HUES48 (cell line): ENCODE data around the gene NRXN2.

Experiments used
- H3K27ac ChIP-seq: one replicate; pipeline ENCODE4 v1.7.0; 2013; ENCODE audit warnings: low read depth, low read length, inconsistent platforms
- H3K27me3 ChIP-seq: 2 replicates; pipeline ENCODE4 v1.6.1; 2013; ENCODE audit warnings: mild to moderate bottlenecking, low read length; ENCODE audit not compliant: control insufficient read depth, insufficient read depth
- H3K36me3 ChIP-seq: 2 replicates; pipeline ENCODE4 v1.6.1; 2013; ENCODE audit warnings: low read length; ENCODE audit not compliant: control insufficient read depth, insufficient read depth
- H3K4me1 ChIP-seq: 2 replicates; pipeline ENCODE4 v1.6.1; 2013; ENCODE audit warnings: mild to moderate bottlenecking, low read length; ENCODE audit not compliant: control insufficient read depth, insufficient read depth
- H3K4me3 ChIP-seq: 2 replicates; pipeline ENCODE4 v1.5.1; 2013; ENCODE audit warnings: mild to moderate bottlenecking, low read depth, low read length
- H3K9ac ChIP-seq: 2 replicates; pipeline ENCODE4 v1.6.1; 2013; ENCODE audit warnings: mild to moderate bottlenecking, low read depth, low read length, moderate library complexity
- H3K9me3 ChIP-seq: 2 replicates; pipeline ENCODE4 v1.6.1; 2013; ENCODE audit warnings: low read length; ENCODE audit not compliant: control insufficient read depth, insufficient read depth

NRXN2 gene

GRCh38 chr11:64607381-64607985 is 115.5 kb downstream of the NRXN2 start:
- Histone ChIP-seq H3K4me3 (no peak overlapping the region), H3K27me3 (no peaks in the 10 kb centered on the region), H3K4me1 (no peaks in the 10 kb centered on the region), H3K36me3 (no peaks in the 10 kb centered on the region), H3K9me3 (no peaks in the 10 kb centered on the region), H3K27ac (no peak overlapping the region), H3K9ac (no peak overlapping the region)

- Histone ChIP-seq H3K4me1 (no peaks in the 10 kb centered on the region), H3K9ac (no peak overlapping the region), H3K4me3 (no peak overlapping the region), H3K36me3 (no peaks in the 10 kb centered on the region), H3K9me3 (no peaks in the 10 kb centered on the region), H3K27ac (no peak overlapping the region), H3K27me3 (no peaks in the 10 kb centered on the region)
Observed at GRCh38 chr11:64606796-64607380, 116.1 kb downstream of the NRXN2 start.

DNA sequence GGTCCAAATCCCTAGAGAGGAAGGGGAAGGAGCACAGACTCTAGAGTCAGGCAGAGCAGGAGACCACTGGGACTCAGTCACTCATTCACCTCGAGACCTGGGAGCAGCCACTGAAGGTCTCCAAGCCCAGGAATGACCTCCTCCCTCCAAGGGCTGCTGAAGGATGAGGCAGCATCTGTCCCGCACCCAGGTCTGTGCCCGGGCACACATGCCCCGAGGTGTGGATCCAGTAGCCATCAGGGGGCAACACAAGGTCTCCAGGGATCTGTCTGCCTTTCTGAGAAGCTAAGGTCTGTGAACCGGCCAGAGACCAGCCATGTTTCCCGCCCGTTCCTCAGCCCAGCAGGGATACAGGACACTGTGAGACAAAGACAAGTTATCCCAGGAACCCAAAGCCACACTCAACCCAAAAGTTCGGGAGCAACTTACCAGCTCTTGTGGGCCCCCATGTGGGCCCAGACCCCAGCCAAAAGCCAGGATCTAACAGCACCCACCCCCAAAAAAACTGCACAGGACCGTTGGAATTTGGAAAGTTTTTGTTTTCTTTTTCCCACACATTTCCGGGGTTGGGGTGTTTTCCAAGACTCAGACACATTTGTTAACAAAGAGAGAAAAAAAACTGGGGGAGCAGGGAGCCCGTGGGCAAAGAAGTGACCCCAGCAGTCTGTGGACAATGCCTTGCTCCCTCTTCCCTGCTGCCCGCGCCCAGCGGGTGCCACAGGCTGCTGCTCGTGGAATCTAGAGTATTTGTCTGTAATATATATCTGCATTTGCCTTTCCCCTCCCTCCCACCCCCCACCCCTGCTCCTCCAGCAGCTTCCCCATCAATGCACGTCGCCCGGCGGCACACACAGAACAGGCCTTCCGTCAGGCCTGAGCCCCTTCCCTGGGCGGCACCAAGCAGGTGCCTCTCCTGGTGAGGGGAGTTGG is 117.1 kb downstream of the NRXN2 start:
- Histone ChIP-seq H3K4me3 (no peak overlapping the region), H3K4me1 (no peaks in the 10 kb centered on the region), H3K27ac (no peak overlapping the region), H3K27me3 (no peaks in the 10 kb centered on the region), H3K9ac (no peak overlapping the region), H3K9me3 (no peaks in the 10 kb centered on the region), H3K36me3 (no peaks in the 10 kb centered on the region)

- no peak overlapping the region for H3K4me3 ChIP-seq
- no peaks in the 10 kb centered on the region for H3K27me3 ChIP-seq
- H3K4me1 ChIP-seq, result no peaks in the 10 kb centered on the region
- no peaks in the 10 kb centered on the region for H3K9me3 ChIP-seq
- H3K36me3 ChIP-seq, result no peaks in the 10 kb centered on the region
- no peak overlapping the region for H3K9ac ChIP-seq
- no peak overlapping the region for H3K27ac ChIP-seq
Observed at GRCh38 chr11:64605244-64605560, 117.8 kb downstream of the NRXN2 start.

DNA sequence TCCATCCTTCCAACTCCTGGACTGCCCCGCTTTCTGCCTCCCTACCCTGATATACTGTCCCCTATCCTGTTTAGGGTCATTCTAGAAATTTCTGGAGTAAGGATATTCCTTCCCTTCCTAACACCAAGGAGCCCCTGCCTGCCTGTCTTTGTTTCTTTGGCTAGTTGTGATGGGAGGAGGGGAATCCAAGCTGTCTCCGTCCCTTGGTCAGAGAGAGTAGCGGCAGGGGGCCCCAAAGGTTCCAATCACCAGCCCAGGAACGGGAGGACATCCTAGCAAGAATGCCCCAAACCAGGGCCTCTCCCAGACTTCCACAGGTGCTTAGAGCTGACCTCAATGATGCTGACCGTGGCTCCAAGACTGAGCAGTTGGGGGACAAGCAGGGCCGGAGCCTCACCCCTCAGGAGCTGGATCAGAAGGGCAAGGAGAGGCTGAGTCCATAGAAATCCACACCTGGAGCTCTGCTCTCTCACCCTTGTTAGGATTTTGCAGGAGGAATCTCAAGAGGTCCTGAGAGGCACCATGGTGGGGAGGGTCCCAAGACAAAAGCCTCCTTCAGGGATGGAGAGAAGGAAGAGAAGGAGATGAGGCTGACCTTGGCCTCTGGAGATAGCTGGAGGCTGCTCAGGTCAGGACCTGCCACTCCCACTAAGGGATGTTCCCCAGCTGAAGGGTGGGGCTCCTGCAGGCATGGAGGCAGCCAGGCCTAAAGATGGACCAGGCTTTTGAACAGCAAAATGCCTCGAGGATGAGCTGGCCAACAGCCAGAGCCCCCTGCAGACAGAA is 118.3 kb downstream of the NRXN2 start:
- Histone ChIP-seq H3K27me3 (no peaks in the 10 kb centered on the region), H3K36me3 (no peaks in the 10 kb centered on the region), H3K9ac (no peak overlapping the region), H3K27ac (no peak overlapping the region), H3K4me1 (no peaks in the 10 kb centered on the region), H3K4me3 (no peak overlapping the region), H3K9me3 (no peaks in the 10 kb centered on the region)

DNA sequence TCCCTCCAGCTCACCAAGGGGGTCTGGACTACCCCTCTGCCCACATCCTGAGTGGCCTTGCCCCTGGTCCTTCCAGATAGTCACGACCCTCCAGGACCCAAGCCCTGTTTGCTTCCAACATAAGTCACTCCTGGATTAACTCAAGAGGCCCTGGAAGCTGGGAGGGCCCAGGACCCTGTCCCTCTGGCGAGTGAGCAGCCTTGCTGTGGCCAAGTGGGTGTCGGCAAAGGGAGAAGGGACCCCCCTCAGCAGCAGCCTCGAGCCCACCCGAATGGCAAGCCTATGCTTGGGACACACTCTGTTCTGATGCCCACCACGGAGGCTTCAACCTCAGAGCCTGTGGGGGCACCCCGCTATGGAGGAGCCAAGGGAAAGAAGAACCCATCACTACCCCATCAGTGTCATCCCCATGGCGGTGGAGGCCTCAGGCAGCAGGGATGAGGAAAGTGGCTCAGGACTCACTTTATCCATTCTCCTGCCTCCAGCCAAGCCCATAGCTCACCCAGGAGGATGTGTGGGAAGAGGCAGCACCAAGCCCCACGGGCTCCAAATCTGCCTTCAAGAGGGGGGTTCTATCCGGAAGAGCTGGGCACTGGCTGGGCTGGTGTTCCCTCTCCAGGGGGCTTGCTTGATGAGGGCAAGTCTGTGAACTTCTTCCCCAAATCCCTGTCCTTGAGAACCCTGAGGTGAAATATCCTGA is 119.4 kb downstream of the NRXN2 start:
- Histone ChIP-seq H3K4me1 (no peaks in the 10 kb centered on the region), H3K4me3 (no peak overlapping the region), H3K36me3 (no peaks in the 10 kb centered on the region), H3K9ac (no peak overlapping the region), H3K27ac (no peak overlapping the region), H3K27me3 (no peaks in the 10 kb centered on the region), H3K9me3 (no peaks in the 10 kb centered on the region)

GRCh38 chr11:64602466-64603070 is 120.4 kb downstream of the NRXN2 start:
- Histone ChIP-seq H3K9ac (no peak overlapping the region), H3K4me1 (no peaks in the 10 kb centered on the region), H3K27me3 (no peaks in the 10 kb centered on the region), H3K27ac (no peak overlapping the region), H3K36me3 (no peaks in the 10 kb centered on the region), H3K9me3 (no peaks in the 10 kb centered on the region), H3K4me3 (no peak overlapping the region)

DNA sequence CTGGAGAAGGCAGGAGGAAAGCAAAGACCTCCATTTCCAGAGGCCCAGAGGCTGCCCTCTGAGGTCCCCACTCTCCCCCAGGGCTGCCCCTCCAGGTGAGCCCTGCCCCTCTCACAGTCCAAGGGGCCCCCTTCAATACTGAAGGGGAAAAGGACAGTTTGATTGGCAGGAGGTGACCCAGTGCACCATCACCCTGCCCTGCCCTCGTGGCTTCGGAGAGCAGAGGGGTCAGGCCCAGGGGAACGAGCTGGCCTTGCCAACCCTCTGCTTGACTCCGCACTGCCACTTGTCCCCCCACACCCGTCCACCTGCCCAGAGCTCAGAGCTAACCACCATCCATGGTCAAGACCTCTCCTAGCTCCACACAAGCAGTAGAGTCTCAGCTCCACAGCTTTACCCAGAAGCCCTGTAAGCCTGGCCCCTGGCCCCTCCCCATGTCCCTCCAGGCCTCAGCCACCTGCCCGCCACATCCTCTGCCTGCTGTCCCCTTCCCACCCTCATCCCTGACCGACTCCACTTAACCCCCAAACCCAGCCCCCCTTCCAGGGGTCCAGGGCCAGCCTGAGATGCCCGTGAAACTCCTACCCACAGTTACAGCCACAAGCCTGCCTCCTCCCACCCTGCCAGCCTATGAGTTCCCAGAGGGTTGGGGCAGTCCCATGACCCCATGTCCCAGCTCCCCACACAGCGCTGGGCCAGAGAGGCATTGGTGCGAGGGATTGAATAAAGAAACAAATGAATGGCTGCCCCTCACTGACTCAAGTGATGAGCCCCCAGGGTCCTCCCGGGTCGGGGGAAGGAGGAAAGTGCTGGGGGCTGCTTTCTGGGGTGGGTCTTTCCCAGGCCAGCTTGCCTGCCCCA is 121.2 kb downstream of the NRXN2 start:
- Histone ChIP-seq H3K36me3 (no peaks in the 10 kb centered on the region), H3K4me3 (no peak overlapping the region), H3K27ac (no peak overlapping the region), H3K4me1 (no peaks in the 10 kb centered on the region), H3K27me3 (no peaks in the 10 kb centered on the region), H3K9ac (no peak overlapping the region), H3K9me3 (no peaks in the 10 kb centered on the region)

- no peak overlapping the region for H3K9ac ChIP-seq
- H3K4me1 ChIP-seq, result no peaks in the 10 kb centered on the region
- H3K36me3 ChIP-seq, result no peaks in the 10 kb centered on the region
- no peak overlapping the region for H3K4me3 ChIP-seq
- peaks cover 7% of the 10 kb centered on the region; the same call in 1 of the 2 replicates for H3K9me3 ChIP-seq
- no peak overlapping the region for H3K27ac ChIP-seq
- no peaks in the 10 kb centered on the region for H3K27me3 ChIP-seq
Observed at GRCh38 chr11:64600281-64600992, 122.6 kb downstream of the NRXN2 start.
